Upper lobe of left lung (tissue), 4 donors: ENCODE data around the gene MRPL42.

Experiments used
- POLR2A ChIP-seq, 4 donors: fragments of 450-650 bp; IDR thresholded peaks; one replicate each; pipeline ENCODE4 v1.5.1; 2016 to 2017; ENCODE audit warnings: antibody characterized with exemption in 4 of 4, mild to moderate bottlenecking in 2 of 4
- TF ChIP-seq, protein P1 (sequence below), 6 experiments: fragments of 450-650 bp in 4 of 6; fragments of 200-600 bp in 2 of 6; sonication (generic) in 2 of 6; IDR thresholded peaks; one replicate each; pipeline ENCODE4 v1.5.1; 2016 to 2019; ENCODE audit warnings: antibody characterized with exemption in 6 of 6

DNA sequence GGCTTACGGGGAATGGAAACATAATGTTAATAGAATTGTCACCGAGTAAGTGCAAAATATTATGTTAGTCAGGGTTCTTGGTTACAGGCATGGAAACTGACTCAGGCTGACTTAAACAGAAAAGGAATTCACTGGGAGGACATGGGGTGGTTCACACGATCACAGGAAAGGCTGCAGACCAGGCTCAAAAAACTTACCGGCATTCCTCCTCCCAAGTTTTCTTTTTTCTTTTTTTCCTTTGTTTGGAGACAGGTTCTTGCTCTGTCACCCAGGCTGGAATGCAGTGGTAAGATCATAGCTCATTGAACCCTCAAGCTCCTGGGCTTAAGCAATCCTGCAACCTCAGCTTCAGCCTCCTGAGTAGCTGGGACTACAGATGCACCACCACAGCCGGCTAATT lies 13.7 kb upstream of the MRPL42 start:
- TF ChIP-seq, protein P1, sequence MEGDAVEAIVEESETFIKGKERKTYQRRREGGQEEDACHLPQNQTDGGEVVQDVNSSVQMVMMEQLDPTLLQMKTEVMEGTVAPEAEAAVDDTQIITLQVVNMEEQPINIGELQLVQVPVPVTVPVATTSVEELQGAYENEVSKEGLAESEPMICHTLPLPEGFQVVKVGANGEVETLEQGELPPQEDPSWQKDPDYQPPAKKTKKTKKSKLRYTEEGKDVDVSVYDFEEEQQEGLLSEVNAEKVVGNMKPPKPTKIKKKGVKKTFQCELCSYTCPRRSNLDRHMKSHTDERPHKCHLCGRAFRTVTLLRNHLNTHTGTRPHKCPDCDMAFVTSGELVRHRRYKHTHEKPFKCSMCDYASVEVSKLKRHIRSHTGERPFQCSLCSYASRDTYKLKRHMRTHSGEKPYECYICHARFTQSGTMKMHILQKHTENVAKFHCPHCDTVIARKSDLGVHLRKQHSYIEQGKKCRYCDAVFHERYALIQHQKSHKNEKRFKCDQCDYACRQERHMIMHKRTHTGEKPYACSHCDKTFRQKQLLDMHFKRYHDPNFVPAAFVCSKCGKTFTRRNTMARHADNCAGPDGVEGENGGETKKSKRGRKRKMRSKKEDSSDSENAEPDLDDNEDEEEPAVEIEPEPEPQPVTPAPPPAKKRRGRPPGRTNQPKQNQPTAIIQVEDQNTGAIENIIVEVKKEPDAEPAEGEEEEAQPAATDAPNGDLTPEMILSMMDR (IDR thresholded peaks at IDR 0.05) = no peak
- TF ChIP-seq POLR2A (IDR thresholded peaks at IDR 0.05) = no peak
